Activated CD4-positive, CD25-positive, alpha-beta regulatory T cell treated with anti-CD3 and anti-CD28 coated beads, Interleukin-2, amount 50 U/mL, for 16 hours (primary cell): ENCODE measurements around the gene YBEY.
"Not testable (repeated sequence)": the region's sequence is repeated elsewhere in the genome, so short reads cannot be mapped to it uniquely, and the experiment has no call there.

ENCODE experiments used
- DNase-seq: peaks from one replicate; pipeline ENCODE4 v3.0.0-alpha.2; 2020; ENCODE audit warnings: low read depth, low spot score

The YBEY gene

DNA sequence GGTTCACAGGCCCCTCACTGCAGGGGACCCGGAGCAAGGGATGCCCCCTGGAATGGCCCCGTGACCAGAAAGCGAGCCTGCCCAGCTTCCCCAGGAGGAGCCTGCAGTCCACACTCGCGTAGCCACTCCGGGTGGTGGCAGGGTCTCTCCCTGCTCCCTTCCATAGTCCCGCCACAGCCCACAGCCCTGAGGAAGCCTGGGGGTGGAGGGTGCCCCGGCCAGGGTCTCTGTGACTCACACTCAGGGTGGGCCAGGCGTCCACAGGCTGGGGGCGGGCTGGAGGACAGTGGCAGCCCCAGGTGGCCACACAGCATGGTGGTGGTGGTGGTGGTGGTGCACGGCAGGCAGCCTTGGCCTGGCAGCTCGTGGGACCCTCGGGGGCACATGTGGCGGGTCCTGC, 15.6 kb downstream of the YBEY start:
- no peak for DNase-seq

DNA sequence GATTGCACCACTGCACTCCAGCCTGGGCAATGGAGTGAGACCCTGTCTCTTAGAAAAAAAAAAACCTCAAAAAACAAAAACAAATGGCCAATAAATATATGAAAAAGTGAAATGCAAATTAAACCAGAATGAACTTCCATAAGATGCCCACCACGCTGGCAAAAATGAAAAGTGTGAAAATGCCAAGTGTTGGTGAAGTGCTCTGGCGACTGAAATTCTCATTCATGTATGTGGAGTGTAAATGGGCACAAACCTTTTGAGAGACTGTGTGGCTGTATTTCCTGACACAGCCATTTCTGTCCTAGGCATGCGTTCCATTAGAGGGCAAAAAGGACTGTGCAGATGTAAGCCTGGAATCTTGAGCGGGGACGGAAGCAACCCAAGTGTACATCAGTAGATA, 18.3 kb downstream of the YBEY start:
- no peak for DNase-seq

DNA sequence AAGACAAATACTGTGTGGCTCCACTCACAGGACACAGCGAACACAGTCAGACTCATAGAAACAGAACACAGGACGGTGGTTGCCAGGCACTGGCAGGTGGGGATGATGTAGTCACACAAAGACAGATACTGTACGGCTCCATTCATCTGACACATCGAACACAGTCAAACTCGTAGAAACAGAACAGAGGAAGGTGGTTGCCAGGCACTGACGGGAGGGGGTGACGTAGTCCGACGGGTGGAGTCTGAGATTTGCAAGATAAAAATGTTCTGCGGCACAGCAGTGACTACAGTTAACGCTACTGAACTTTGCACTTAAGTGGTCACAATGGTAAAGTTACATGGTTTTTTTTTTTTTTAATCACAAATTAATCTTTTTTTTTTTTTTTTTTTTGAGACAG, 18.8 kb downstream of the YBEY start:
- no peak for DNase-seq

DNA sequence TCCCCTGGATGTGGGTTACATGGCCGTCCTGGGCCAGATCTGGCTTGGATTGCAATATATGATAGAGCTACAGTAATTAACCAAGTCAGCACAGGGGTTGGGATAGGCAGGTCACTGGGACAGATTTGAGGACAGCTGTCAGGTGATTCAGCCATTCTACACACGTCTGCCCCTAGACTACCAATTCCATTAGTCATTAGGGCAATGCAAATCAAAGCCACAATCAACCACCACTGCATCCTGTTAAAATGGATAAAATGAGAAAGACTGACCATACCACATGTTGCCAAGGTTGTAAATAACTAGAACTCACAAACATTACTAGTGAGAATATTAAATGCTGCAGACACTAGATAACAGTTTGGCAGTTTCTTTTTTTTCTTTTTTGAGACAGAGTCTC, 21.5 kb downstream of the YBEY start:
- no peak for DNase-seq

DNA sequence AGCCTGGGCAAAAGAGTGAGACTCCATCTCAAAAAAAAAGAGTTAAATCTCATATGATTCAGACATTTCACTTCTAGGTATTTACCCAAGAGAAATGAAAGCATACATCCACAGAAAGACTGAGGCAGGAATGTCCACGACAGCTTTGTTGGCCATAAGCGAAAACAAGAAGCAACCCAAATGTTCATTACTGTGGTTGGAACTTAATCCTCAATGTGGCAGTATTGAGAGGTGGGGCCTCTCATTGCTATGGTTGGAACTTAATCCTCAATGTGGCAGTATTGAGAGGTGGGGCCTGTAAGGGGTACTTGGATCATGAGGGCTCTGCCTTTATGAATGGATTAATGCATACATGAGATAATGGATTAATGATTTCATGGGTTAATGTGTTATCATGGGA, 22.3 kb downstream of the YBEY start:
- DNase-seq: no peak

DNA sequence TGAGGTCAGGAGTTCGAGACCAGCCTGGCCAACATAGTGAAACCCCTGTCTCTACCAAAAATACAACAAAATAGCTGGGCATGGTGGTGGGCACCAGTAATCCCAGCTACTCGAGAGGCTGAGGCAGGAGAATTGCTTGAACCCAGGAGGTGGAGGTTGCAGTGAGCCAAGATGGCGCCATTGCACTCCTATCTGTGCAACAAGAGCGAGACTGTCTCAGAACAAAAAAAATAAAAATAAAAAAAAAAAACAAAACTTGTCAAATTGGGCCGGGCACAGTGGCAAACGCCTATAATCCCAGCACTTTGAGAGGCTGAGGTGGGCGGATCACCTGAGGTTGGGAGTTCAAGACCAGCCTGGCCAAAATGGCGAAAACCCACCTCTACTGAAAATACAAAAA, 24.1 kb downstream of the YBEY start:
- DNase-seq: not testable (repeated sequence)

DNA sequence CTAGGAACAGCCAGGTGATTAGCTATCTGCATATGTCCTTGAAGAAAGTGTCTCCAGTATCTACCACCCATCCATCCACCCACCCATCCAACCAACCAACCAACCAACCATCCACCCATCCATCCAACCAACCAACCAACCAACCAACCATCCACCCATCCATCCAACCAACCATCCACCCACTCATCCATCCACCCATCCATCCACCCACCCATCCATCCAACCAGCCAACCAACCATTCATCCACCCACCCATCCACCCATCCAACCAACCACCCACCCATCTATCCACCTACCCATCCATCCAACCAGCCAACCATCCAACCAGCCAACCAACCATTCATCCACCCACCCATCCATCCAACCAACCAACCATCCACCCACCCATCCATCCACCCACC, 25.4 kb downstream of the YBEY start:
- no peak for DNase-seq

DNA sequence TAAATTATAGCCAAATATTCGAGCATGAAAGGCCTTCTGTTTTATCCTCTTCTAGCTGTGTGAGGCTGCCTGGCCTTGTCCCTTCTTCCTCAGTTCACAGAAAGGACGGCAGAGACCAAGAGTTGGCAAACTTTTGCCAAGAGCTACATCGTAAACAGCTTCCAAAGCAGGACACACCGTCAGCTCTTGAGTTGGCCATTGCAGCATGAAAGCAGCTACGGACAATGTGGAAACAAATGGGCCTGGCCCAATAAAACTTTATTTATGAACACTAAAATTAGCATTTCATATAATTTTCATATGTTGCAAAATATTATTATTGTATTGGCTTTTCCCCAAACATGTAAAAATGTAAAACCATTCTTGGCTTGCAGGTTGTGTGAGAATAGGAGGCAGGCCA, 26.8 kb downstream of the YBEY start:
- no peak for DNase-seq

DNA sequence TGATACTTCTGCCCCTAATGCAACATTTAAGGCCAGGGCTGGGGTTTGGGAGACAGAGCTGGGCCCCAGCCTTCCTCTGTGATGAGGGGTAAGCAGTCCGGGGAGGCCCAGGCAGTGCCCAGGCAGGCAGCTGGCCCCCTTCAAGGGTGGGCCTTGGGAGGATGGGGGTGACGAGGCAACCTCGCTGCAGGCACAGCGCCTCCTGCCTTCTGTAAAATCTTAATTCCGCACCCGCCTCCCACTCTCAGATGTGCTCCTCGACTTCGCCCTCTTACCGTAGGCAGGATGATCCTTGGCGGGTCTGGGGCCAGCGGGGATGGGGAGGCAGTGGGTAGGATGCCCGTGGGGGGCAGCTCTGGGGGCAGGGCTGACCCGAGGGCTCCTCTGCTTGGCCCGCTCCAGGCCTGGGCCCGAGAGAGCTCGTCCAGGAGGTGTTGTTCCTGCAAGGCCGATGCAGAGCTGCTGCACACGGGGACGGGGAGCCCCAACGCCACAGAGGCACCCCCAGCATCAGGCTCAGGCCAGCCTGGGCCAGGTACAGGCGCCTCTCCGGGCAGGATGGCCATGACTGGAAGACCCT, 28.4 kb downstream of the YBEY start:
- no peak for DNase-seq

DNA sequence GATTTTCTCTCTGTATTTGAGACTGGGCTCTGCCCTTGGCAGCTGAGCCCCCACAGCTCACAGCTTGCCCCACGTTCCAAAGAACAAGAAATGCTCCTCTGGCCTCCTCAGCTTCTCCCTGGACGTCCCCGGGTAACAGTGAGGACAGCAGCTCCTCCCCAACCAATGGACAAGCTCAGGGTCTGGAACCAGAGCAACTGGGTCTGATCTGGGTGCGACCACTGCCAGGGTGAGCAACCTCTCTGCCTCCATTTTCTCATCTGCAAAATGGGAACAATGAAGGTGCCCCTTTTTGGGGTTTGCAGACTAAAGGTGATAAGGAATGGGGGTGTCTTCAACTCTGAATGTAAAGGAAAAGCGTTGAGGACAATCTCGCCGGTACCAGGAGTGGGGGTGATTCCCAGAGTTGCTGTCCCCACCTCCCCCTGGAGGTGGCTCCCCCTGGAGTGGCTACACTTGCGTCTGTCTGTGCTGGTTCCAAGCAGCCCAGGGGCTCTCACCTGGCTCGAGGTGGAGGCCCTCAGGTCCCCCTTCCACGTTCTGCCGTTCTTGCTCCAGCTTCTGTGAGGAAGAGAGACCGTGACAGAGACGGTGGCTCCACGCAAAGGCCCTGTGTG, 30.7 kb downstream of the YBEY start:
- no peak for DNase-seq

DNA sequence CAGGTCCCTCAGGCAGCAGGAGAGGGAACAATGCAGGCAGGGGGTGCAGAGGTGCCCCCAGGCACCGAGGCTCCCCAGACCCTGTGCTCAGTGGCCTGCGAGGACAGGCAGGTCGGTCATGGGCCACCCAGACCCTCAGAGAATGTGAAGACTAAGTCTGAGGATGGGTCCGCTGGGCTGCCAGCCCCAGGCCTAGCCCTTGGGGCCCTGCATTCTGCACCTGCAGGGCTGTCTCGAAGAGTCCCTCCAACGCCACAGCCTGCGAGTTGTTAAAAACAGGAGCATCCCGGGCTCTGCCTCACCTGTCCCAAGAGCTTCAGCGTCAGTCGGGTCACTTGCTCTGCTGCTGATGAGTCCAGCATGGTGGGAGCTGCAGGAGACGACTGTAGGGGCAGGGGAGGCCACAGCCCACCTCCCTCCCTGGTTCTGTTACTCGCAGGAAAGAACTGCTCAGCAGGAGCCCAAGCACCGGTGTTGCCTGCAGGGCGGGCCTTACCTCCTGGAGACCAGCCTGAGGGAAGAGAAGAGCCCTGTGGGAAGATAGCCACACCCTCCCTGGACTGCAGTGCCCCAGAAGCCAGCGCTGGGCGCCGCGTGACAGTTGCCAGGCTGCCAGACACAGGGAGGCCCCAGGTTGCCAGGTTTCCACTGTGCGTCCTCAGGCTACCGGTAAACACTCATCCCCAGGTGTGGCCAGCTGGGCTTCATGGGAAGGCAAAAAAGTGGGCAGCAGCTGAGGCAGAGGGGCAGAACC, 31.7 kb downstream of the YBEY start:
- no peak for DNase-seq

DNA sequence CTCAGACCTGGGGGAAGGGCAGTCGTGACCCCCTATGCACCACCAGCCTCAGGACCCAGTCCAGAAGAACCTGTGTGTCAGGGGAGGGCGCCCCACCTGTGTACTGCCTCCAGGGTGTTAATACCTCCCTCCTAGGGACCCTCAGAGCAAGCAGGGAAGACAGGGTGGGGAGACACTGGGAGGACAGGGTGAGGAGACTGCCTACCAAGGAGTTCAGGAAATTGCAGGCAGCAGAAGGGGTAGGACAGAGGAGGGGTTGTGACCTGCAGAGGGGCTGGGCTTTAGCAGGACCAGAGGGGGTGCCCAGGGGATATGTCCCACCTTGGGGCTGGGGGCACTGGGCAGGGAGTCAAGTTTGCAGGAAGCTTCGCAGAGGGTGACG, 32.3 kb downstream of the YBEY start:
- no peak for DNase-seq

DNA sequence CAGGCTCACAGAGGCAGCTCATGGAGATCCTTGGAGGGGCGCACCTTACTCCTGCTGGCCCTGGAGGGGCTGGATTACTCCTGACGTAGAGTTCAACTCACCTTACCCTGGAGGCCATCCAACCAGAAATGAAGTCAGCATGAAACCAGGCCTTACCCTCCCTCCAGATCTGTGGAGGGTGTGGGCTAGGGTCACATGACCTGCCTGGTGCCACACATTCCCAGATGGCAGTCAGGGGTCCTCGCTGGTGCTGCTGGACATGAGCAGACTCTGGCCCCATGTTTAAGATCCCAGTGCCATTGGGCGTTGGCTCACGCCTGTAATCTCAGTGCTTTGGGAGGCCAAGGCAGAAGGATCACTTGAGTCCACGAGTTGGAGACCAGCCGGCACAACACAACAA, 33.0 kb downstream of the YBEY start:
- no peak for DNase-seq

DNA sequence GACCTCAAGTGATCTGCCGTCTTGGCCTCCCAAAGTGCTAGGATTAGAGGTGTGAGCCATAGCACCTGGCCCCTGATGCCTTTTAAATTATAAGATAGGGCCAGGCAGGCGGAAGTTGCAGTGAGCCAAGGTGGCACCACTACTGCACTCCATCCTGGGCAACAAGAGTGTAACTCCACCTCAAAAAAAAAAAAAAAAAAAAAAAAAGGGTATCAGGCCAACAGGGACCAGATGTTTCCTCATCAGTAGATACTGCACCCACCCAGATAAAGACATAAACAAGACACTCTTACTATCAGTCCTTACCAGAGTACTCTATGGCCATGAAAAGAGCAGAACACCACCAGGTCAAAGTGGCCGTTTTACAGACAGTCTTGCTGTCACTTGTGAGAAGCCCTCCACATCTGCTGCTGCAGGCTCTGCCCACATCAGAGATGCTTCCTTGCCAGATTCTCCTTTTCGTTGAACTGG, 34.2 kb downstream of the YBEY start:
- DNase-seq: no peak

DNA sequence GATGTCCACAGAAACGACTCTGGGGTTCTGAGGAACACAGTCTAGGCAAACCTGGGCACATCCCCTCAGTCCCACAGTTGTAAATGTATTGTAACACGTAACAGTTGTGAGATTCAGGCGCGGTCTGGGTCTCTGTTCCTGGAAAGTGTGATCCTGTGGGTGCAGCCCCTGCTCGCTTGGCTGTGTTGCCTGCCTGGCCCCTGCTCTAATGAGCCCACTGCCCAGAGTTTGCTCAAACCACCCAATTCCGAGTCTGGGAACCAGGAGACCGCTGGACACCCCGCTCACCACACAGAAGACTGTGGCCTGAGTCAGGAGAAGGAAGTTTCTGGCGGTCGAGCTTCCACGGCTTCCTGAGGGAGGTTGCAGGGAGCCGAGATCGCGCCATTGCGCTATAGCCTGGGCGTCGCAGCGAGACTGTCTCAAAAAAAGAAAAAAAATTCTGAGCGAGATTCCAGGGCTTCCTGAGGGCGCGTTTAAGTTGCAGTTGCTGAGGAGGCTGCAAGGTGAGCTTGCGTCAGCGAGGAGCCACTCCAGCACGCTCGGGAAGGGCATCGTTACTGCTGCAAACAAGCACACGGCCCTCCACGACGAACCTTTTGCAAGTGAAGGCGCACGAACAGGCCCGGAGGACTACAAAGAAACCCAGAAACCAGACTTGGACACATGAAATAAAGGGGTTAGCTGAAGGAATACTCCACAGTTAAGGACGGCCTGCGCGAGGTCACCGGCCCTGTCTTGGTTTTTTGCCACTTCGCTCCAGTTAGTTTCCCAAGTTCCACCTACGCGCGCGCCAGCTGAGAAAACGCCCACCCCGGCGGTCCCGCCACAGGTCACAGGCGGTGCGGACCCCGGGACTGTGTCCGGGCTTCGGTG, 36.4 kb downstream of the YBEY start:
- DNase-seq: no peak

DNA sequence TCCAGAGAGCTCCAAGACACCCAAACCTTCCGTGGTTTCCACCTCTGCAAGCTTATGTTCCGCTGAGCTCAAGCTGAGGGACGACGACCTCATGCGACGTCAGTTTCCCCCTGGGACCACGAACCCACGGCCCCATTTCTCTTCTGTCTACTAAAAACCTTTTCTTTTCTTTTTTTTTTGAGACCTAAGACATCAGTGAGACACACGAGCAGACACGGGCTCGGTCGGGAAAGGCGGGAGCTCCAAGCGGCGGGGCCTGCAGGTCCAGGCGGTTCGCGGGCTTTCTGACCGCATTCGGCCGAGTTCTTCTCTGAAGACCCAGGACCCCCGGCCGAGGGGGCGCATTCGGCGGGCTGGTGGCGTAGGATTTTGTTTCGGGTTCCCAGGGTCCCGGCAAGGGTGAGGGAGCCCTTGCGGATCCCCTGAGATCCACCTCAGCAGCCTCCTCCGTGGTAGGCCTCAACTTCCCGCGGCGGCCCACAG, 37.1 kb downstream of the YBEY start:
- DNase-seq: no peak

DNA sequence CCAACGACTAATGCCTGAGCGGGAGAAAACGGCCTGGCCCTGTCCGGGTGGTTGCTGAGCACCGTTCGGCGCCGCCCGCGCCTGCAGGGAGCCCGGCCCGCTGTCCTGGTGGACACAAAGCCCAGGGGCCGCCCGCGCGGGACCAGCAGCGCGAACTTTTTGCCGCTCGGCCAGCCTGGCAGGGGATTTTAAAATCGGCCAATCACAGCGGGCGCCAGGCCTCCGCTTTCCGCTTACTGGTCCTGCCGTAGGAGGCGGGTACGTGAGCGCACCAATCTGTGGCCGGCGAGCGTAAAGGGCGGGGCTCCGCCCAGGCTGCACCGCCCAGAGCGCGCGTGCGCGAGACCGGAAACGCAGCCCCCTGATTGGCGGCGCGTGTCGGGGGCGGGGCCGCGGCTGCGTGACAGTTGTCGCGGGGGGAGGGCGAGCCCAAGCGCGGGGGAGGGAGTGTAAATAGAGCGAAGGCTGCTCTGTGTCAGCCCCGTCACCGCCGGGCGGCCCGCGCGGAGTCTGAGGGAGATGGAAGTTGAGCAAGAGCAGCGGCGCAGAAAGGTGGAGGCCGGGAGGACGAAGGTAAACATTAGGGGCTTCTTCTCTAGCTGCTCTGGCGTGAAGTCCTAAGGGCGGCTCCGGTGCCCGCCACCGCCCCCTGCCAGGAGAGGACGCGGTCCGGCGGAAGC, 37.7 kb downstream of the YBEY start, which contains the start of the genes C21orf58 and PCNT:
Gene C21orf58 (minus strand): TSS at position 161 of the 680 bp plus-strand sequence. CDS start 1,132 bp downstream, outside the sequence.
Gene PCNT (plus strand): TSS at position 447 of the 680 bp plus-strand sequence. CDS start 73 bp downstream, at position 520.
- DNase-seq: peak; percentile 95

DNA sequence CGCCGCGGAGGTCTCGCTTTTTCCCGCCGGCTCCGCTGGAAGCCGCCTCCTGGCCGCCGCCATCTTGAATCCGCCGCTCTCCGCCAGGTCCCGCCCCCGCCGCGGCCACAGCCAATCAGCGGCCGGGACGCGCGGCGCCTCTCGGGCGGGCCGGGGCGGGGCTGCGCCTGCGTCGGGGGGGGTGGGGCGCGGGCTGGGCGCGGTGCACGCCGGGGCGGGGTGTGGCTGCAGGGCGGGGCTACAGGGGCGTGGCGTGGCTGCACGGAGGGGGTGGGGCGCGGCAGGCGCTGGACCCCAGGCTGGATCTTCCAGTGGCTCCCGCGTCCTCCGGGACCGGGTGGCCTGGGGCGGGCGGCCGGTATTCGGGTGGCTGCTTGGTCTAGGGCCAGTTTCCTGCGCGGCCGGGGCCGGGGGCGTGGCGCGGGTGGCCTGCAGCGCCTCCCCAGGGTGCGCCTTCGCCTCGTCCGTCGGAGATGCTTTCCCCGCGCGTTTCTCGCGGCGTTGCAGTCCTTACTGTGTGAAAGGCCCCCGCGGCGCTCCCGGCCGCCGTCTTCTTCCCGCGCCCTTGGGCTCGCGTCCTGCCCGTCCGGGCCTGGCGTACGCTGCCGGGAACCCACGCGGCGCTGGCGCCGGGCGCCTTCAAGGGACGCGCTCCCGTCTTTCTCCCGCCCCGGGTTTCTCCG, 38.4 kb downstream of the YBEY start:
- DNase-seq: peak; percentile 75

DNA sequence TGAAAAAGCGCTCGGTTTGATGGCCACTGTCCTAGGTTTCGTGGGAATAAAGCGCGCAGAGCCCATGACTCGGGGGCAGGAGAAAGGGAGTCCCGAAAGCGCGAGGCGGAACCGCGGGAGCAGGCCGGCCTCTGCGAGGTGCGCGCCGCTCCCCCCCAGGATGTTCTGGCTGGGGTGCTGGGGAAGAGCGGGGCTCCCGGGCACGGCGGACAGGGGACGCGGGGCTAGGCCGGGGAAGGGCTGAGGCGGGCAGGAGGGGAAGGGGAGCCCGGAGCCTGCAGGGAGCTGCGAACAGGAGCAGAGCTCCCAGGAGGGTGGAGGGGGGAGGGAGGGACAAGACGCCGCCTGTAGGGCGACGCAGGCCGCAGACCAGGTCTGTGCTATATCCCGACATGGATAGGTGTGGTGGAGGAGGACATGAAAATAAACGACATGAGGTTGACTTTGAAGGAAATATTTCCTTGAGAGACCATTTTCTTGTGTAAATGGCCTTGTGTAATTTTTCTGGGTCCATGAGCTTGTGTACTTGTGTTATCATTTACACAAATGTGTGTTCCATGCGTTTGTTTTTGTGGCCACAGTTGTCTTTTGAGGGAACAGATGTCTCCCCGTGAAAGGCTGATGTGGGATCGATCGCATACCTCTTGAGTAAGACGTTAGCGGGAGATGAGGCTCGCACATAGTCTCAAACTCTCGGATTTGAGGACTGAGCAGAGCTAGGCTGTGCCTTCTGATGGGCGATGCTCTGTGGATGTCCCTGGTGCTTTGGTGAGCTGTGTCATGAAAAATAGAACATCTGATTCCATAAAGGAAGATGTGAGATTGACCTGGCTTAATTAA, 39.2 kb downstream of the YBEY start:
- no peak for DNase-seq
